SK-N-SH (cell line): ENCODE results near the gene R3HDM4. TPM values are rescaled to one million over a fixed set of nuclear protein-coding genes. Genes with fewer than 3 reads are reported as not detected.

Source experiments
- CTCF ChIA-PET: fragments of 300-600, 350-600 bp; formaldehyde crosslinking; extraction: SDS; loops from one replicate; lab custom pipeline; 2021; lab: Yijun Ruan, JAX
- POLR2A ChIA-PET: fragments of 350-600 bp; sonication (Branson Sonifier 250); formaldehyde crosslinking; extraction: SDS; loops from one replicate; lab custom pipeline; 2020; ENCODE audit warnings: antibody characterized with exemption, inconsistent platforms; lab: Yijun Ruan, JAX
- DNase-seq: peaks from one replicate; pipeline ENCODE4 v3.0.0; 2012
- H2AFZ ChIP-seq: fragments of 200-600 bp; sonication (generic); 2 replicates; pipeline ENCODE4 v1.8.1; 2016; ENCODE audit warnings: antibody characterized with exemption, mild to moderate bottlenecking, low read depth
- H3F3A ChIP-seq: fragments of 200-600 bp; sonication (generic); replicated peaks from 2 replicates; pipeline ENCODE3; 2016; ENCODE audit warnings: antibody characterized with exemption, mild to moderate bottlenecking; ENCODE audit not compliant: insufficient read depth
- H3K27ac ChIP-seq, 2 experiments: fragments of 200-500 bp in 1 of 2; fragments of 200-600 bp in 1 of 2; sonication (Bioruptor generic) in 1 of 2; sonication (generic), shearing (Covaris generic) in 1 of 2; 2 replicates each; pipeline versions ENCODE4 v1.5.1 to v1.6.1; 2014 to 2016; ENCODE audit warnings: low read depth in 2 of 2, inconsistent platforms in 1 of 2, low read length in 1 of 2, mild to moderate bottlenecking in 1 of 2, mixed read lengths in 1 of 2
- H3K27me3 ChIP-seq: fragments of 200-600 bp; sonication (generic), shearing (Covaris generic); 2 replicates; pipeline ENCODE4 v1.6.1; 2016; ENCODE audit warnings: mixed run types; ENCODE audit not compliant: insufficient read depth
- H3K36me3 ChIP-seq, 2 experiments: fragments of 200-500 bp in 1 of 2; fragments of 200-600 bp in 1 of 2; sonication (Bioruptor generic) in 1 of 2; sonication (generic) in 1 of 2; replicated peaks in 1 of 2; 2 replicates each; pipeline versions ENCODE3 to v1.5.1; 2014 to 2016; ENCODE audit warnings: low read length in 1 of 2, mild to moderate bottlenecking in 1 of 2; ENCODE audit not compliant: insufficient read depth in 2 of 2, control insufficient read depth in 1 of 2
- H3K4me1 ChIP-seq, 2 experiments: fragments of 200-500 bp in 1 of 2; fragments of 200-600 bp in 1 of 2; sonication (Bioruptor generic) in 1 of 2; sonication (generic), shearing (Covaris generic) in 1 of 2; 2 replicates each; pipeline versions ENCODE4 v1.5.1 to v1.6.1; 2014 to 2016; ENCODE audit warnings: low read depth in 1 of 2, low read length in 1 of 2, mixed run types in 1 of 2; ENCODE audit not compliant: insufficient read depth in 2 of 2, control insufficient read depth in 1 of 2
- H3K4me2 ChIP-seq: fragments of 200-600 bp; sonication (generic), shearing (Covaris generic); 2 replicates; pipeline ENCODE4 v1.6.1; 2017; ENCODE audit warnings: mixed run types
- H3K4me3 ChIP-seq, 2 experiments: fragments of 200-500 bp in 1 of 2; fragments of 200-600 bp in 1 of 2; sonication (Bioruptor generic) in 1 of 2; sonication (generic), shearing (Covaris generic) in 1 of 2; 2 replicates each; pipeline versions ENCODE4 v1.5.1 to v1.8.1; 2014 to 2016; ENCODE audit warnings: low read depth in 2 of 2, inconsistent platforms in 1 of 2, low read length in 1 of 2, mild to moderate bottlenecking in 1 of 2, mixed read lengths in 1 of 2, moderate library complexity in 1 of 2
- H3K79me2 ChIP-seq: fragments of 200-600 bp; sonication (generic); 2 replicates; pipeline ENCODE4 v1.8.1; 2017; ENCODE audit warnings: mild to moderate bottlenecking; ENCODE audit not compliant: insufficient read depth
- H3K9ac ChIP-seq: fragments of 200-600 bp; sonication (generic); 2 replicates; pipeline ENCODE4 v1.6.1; 2017; ENCODE audit warnings: mixed run types
- H3K9me2 ChIP-seq: fragments of 200-600 bp; sonication (generic); 2 replicates; pipeline ENCODE4 v1.6.1; 2017; ENCODE audit warnings: mixed run types
- H3K9me3 ChIP-seq: fragments of 200-600 bp; sonication (generic); 2 replicates; pipeline ENCODE4 v1.6.1; 2017; ENCODE audit warnings: mixed run types, mild to moderate bottlenecking, moderate library complexity
- H4K20me1 ChIP-seq: fragments of 200-600 bp; sonication (generic); 2 replicates; pipeline ENCODE4 v1.6.1; 2017; ENCODE audit warnings: mild to moderate bottlenecking, mixed run types; ENCODE audit not compliant: insufficient read depth
- CHD2 ChIP-seq: fragments of 150-350 bp; IDR thresholded peaks from 2 replicates; pipeline ENCODE4 v1.6.1; 2018; ENCODE audit warnings: low read length; ENCODE audit not compliant: partially characterized antibody
- ELF1 ChIP-seq: IDR thresholded peaks from 2 replicates; pipeline ENCODE4 v1.4.0; 2012
- EP300 ChIP-seq, 2 experiments: IDR thresholded peaks; 2 replicates each; pipeline versions ENCODE4 v1.4.0 to v1.6.1; 2012; ENCODE audit warnings: borderline replicate concordance in 1 of 2, low read depth in 1 of 2, low read length in 1 of 2
- EZH2phosphoT487 ChIP-seq: fragments of 200-600 bp; sonication (generic); IDR thresholded peaks from 2 replicates; pipeline ENCODE4 v1.6.1; 2017; ENCODE audit warnings: low read depth, mixed run types, mild to moderate bottlenecking, antibody characterized with exemption, moderate library complexity, borderline replicate concordance
- FOSL2 ChIP-seq: IDR thresholded peaks from 2 replicates; pipeline ENCODE4 v1.4.0; 2012; ENCODE audit warnings: low read depth, mild to moderate bottlenecking, moderate library complexity, borderline replicate concordance
- FOXJ3 ChIP-seq: sonication (generic); formaldehyde crosslinking; IDR thresholded peaks from 2 replicates; pipeline ENCODE4 v1.5.1; 2020; ENCODE audit warnings: mild to moderate bottlenecking, missing genetic modification reagents
- GATA2 ChIP-seq: sonication (generic); formaldehyde crosslinking; IDR thresholded peaks from 2 replicates; pipeline ENCODE4 v1.5.0; 2020; ENCODE audit warnings: mild to moderate bottlenecking, missing genetic modification reagents
- IRF3 ChIP-seq: fragments of 150-350 bp; IDR thresholded peaks from 2 replicates; pipeline ENCODE4 v1.6.1; 2016; ENCODE audit warnings: mild to moderate bottlenecking, low read depth, low read length
- MAX ChIP-seq: IDR thresholded peaks from 2 replicates; pipeline ENCODE4 v1.4.0; 2012; ENCODE audit warnings: low read depth
- MXI1 ChIP-seq: IDR thresholded peaks from 2 replicates; pipeline ENCODE4 v1.6.1; 2012; ENCODE audit warnings: mild to moderate bottlenecking, low read depth, low read length, improper control_type of control experiment
- NFIC ChIP-seq: IDR thresholded peaks from 2 replicates; pipeline ENCODE4 v1.4.0; 2012; ENCODE audit warnings: borderline replicate concordance
- POLR2AphosphoS5 ChIP-seq: IDR thresholded peaks from 2 replicates; pipeline ENCODE4 v1.6.1; 2012; ENCODE audit warnings: low read depth, low read length
- RXRA ChIP-seq: IDR thresholded peaks from 2 replicates; pipeline ENCODE4 v1.4.0; 2012; ENCODE audit warnings: low read depth, mild to moderate bottlenecking, borderline replicate concordance
- TCF12 ChIP-seq: IDR thresholded peaks from 2 replicates; pipeline ENCODE4 v1.4.0; 2012
- USF1 ChIP-seq: IDR thresholded peaks from 2 replicates; pipeline ENCODE4 v1.4.0; 2012; ENCODE audit warnings: low read depth, borderline replicate concordance
- YY1 ChIP-seq: IDR thresholded peaks from 2 replicates; pipeline ENCODE4 v1.4.0; 2012; ENCODE audit warnings: low read depth, mild to moderate bottlenecking
- WGBS: methylation state at CpG from one replicate; pipeline ENCODE4 v1.1.6; 2017; ENCODE audit warnings: low lambda C conversion rate; 5-methylcytosine and 5-hydroxymethylcytosine counted together
- polyA plus RNA-seq, 3 experiments: library from polyadenylated mRNA; depleted of rRNA; stranded (reverse); fragments of >200 nt; gene quantifications; 2 replicates each; pipeline ENCODE4 v1.2.3, GENCODE V29; 2012

Gene R3HDM4
- polyA plus RNA-seq, 1 of the 3 experiments (the other 2 are of a cell fraction): 39.2 TPM

GRCh38 chr19:858284-858683, 54.7 kb downstream of the R3HDM4 start:
- H3K27ac ChIP-seq: no peak overlapping the region
- 48% methylated on average over 9 of the region's 9 CpGs for WGBS
- no peak overlapping the region for H3K9ac ChIP-seq
- CTCF ChIA-PET: interaction anchor here (0.9 to 5.4 kb wide), 11 partner anchors 28 to 189 kb away, joined by 3 to 44 read pairs (median 4); partner anchors contain the start of genes FSTL3 and KISS1R
- H3F3A ChIP-seq: peaks cover 2% of the 10 kb centered on the region
- H2AFZ ChIP-seq: no peak overlapping the region
- no peak overlapping the region for H3K4me2 ChIP-seq
- peaks cover 0 to 4% of the 10 kb centered on the region in 2 experiments; a peak in 1 of 4 replicates for H3K4me1 ChIP-seq
- no peaks in the 10 kb centered on the region for H3K79me2 ChIP-seq
- peaks cover 38% of the 10 kb centered on the region for H3K27me3 ChIP-seq
- TF ChIP-seq FOSL2 (no peak), EP300 (IDR thresholded peaks at IDR 0.05; ENCODE audit: borderline replicate concordance in 1 of 2, low read depth in 1 of 2, low read length in 1 of 2) (no peak), GATA2 (CRISPR knock-in tag) (no peak), TCF12 (no peak), RXRA (no peak), EZH2phosphoT487 (no peak), ELF1 (no peak), CHD2 (no peak), USF1 (no peak), NFIC (no peak), MAX (no peak), MXI1 (no peak), FOXJ3 (CRISPR knock-in tag) (no peak), POLR2AphosphoS5 (no peak)
- no peaks in the 10 kb centered on the region for H4K20me1 ChIP-seq
- no peaks in the 10 kb centered on the region for H3K9me2 ChIP-seq
- no peak for DNase-seq
- POLR2A ChIA-PET: no interaction called here
- no peaks in the 10 kb centered on the region for H3K36me3 ChIP-seq
- no peaks in the 10 kb centered on the region for H3K9me3 ChIP-seq
- H3K4me3 ChIP-seq: no peak overlapping the region

GRCh38 chr19:855566-856120, 57.4 kb downstream of the R3HDM4 start:
- Histone ChIP-seq H3K27me3 (peaks cover 56% of the 10 kb centered on the region), H3K79me2 (no peaks in the 10 kb centered on the region), H3K4me2 (no peak overlapping the region), H3K9me2 (no peaks in the 10 kb centered on the region), H3K27ac (no peak overlapping the region), H4K20me1 (no peaks in the 10 kb centered on the region), H3K4me1 (peaks cover 0 to 4% of the 10 kb centered on the region in 2 experiments; a peak in 1 of 4 replicates), H3F3A (no peaks in the 10 kb centered on the region), H3K4me3 (no peak overlapping the region), H3K9ac (no peak overlapping the region), H3K36me3 (no peaks in the 10 kb centered on the region), H3K9me3 (no peaks in the 10 kb centered on the region), H2AFZ (no peak overlapping the region)
- WGBS: 26% methylated on average over 3 of the region's 40 CpGs
- peak; percentile 61 for DNase-seq
- TF ChIP-seq ELF1 (no peak), FOSL2 (no peak), YY1 (no peak), IRF3 (no peak)
- ChIA-PET CTCF (interaction anchor here (0.6 to 5.4 kb wide), 19 partner anchors 8 to 386 kb away, joined by 3 to 44 read pairs (median 6); partner anchors contain the start of genes ATP5F1D, KISS1R, MED16 and PRTN3), POLR2A (no interaction called here)
